HG02840 (cell line): Measurements from ENCODE around the gene TXLNG.
A peak's percentile ranks its signal among the peaks of the same experiment; 100 is the strongest.
"Not testable (repeated sequence)": the region's sequence is repeated elsewhere in the genome, so short reads cannot be mapped to it uniquely, and the experiment has no call there.

Experiments used
- ATAC-seq: cut with Tn5 transposase; IDR thresholded peaks from one replicate; pipeline ENCODE4 v1.9.1; 2021; ENCODE audit warnings: mild to moderate bottlenecking, moderate library complexity, moderate number of reproducible peaks; ENCODE audit not compliant: unreplicated experiment, low FRiP score

TXLNG gene

DNA sequence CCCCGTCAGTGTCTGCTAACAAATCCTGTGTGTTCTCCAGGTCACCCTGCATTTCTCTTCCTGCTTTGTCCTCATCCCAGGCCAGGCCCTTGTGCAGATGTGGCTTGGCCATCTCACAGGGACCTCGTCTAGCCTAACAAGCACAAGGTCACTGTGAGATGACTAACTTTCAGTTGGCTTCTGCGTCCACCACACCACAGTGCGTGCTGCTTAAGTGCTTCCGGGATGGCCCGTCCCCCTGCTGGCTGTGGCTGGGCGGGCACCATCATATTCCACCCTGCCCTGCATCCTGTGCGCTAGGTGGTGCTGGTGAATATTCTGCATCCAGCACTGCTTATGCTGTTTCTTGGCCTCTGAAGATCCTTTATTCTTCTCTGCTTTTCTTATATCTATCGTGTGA, 50.1 kb downstream of the TXLNG start:
- ATAC-seq, result no peak

DNA sequence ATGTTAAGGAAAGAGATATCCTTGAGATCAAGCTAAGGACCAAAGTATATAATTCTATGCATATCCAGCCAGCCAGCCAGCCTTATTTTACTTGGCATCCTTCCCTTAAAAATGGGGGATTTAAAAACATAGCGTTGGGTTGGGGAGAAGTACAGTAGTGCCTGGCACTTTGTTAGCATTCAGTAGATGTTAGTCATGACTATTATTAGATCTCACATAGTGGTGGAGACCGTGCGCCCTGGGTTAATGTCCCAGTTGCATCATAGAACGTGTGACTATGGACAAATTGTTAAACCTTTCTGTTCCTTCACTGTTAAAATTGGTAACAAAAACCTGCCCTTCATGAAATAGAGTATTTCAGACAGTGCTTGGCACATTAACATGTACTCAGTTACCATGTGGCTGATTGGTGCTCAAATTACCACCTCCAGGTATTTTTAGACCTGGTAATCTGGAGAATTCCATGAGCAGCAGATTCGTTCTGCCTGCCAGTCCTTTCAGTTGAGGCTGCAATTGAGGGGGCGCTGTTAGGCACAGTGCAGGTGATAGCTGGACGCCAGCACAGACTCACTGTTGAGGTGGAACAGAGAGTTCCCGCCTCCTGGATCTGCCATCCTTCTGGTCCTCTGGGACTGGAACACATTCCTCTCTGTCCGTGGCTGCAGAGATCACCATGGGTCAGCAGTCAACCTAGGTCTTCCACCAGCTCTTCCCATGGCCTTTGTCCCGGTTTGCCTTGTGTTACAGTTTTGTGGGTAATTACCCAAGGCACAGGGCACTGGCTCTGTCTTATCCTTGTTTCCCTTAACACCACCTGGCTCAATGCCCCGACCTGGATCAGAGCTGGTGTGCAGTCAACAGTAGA, 52.2 kb downstream of the TXLNG start:
- no peak for ATAC-seq

- ATAC-seq, result no peak
These were observed 53.1 kb downstream of the TXLNG start for GRCh38 chrX:16839219-16839851.

- ATAC-seq, result no peak
These were observed 53.7 kb downstream of the TXLNG start for GRCh38 chrX:16839852-16840460.

GRCh38 chrX:16842684-16843083, 56.4 kb downstream of the TXLNG start:
- no peak for ATAC-seq

- no peak for ATAC-seq
These were observed 57.1 kb downstream of the TXLNG start for GRCh38 chrX:16843208-16843909.

GRCh38 chrX:16845686-16846085, 59.4 kb downstream of the TXLNG start:
- ATAC-seq, result no peak

- ATAC-seq, result no peak
These were observed 62.3 kb downstream of the TXLNG start for GRCh38 chrX:16848541-16848940.

DNA sequence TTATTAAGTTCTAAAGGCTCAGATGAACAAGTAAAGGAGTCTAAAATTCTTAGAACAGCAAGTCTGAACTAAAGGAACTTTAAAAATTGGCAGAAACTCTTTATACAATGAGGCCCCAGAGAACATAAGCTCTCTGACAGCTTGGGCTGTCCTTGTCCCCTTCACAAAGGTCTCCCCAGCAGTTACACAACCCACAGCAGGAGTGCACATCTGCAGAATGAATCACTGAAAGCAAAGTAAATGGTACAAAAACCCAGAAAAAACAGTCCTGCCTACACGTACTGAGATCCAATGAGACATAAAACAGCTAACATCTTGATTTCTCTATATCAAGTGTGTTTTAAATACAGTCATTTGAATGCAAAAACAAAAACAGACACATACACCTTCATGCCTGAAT, 65.2 kb downstream of the TXLNG start:
- ATAC-seq, result no peak

- no peak for ATAC-seq
These were observed 65.6 kb downstream of the TXLNG start for GRCh38 chrX:16851827-16852226.

- ATAC-seq, result no peak
These were observed 66.4 kb downstream of the TXLNG start for GRCh38 chrX:16852617-16853179.

DNA sequence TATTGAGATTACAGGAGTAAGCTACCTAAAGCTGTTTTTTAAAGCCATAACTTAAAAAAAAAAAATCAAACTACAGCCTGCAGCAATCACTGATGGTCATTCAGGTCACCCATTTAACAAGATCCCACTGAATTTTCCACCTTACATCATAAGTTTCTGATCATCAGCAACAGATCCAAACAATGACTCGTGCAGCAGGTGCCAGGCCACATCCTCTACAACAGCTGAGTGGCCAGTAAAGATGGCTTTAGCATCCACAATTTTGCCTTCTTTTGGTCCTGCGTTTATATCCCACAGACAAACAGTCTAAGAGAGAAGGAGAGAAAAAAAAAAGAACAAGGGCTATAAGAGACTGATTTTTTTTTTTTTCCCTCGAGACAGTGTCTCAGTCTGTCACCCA, 67.3 kb downstream of the TXLNG start:
- ATAC-seq, result no peak

- no peak for ATAC-seq
These were observed 69.3 kb downstream of the TXLNG start for GRCh38 chrX:16855363-16856075.

DNA sequence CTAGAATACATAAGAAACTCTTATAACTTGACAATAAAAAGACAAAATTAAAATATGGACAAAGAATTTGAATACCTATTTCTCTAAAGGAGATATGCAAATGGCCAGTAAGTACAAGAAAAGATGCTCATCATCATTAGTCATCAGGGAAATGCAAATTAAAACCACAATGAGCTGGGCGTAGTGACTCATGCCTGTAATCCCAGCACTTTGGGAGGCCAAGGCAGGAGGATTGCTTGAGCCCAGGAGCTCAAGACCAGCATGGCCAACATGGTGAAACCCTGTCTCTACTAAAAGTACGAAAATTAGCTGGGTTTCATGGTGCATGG, 69.8 kb downstream of the TXLNG start:
- ATAC-seq, result not testable (repeated sequence)

DNA sequence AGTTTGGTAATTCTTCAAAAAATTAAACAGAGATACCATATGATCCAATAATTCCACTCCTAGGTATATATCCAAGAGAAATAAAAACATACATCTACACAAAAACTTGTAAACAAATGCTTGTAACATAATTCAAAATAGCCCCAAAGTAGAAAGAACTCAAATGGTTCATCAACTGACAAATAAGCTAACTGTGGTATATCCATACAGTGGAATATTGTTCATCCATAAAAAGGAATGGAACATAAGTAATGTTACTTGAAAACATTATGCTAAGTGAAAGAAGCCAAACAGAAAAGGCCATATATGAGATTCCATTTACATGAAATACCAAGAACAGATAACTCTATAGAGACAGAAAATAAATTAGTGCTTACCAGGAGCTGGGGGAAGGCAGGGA, 70.5 kb downstream of the TXLNG start:
- ATAC-seq, result no peak

DNA sequence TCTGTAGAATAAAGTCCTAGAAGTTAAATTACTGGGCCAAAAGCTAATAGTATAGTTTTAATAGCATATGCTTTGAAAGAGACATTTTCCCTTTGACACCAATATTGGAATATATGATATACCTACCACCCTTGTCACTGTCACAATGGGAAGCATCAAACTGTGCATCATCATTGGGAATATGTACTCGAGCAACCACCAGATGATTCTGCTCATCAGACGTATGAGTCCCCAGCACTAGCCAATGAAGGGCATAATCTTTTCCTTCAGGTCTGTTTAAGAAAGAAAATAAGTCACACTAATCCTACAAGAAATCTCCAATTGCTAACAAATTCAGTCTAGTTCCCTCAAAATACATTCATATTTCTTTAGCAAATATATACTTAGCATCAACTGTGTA, 76.6 kb downstream of the TXLNG start:
- no peak for ATAC-seq

DNA sequence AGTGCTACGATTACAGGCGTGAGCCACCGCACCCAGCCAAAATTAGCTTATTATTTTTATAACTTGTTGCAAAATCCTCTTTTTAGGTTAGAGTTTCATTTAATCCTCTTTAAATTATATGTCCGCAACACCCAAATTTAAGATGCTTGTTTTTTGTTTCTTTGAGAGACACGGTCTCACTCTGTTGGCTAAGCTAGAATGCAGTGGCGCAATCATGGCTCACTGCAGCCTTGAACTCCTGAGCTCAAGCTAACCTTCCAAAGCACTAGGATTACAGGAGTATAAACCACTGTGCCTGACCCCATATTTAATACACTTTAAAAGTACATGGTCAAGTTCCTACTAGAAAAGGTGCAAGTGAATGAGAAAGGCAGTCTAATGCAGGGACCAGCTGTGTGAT, 81.7 kb downstream of the TXLNG start:
- no peak for ATAC-seq

DNA sequence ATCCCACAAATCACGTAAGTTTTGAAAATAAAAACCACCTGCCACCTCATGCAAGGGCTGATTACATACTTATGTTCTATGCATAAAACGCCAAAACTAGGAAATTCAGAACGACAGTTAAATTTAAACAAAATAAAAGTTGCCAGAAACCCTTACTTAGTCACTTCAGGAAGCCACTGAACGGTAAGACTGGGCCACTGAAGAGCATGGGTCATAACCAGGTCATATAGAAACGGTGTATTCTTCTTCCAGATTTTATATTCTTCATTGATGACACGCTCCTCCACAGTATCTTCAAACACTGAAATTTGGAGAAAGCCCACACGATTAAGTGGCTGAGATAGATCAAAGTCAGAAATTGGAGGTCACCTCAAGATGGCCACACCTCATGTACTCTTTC, 82.7 kb downstream of the TXLNG start:
- ATAC-seq, result no peak

DNA sequence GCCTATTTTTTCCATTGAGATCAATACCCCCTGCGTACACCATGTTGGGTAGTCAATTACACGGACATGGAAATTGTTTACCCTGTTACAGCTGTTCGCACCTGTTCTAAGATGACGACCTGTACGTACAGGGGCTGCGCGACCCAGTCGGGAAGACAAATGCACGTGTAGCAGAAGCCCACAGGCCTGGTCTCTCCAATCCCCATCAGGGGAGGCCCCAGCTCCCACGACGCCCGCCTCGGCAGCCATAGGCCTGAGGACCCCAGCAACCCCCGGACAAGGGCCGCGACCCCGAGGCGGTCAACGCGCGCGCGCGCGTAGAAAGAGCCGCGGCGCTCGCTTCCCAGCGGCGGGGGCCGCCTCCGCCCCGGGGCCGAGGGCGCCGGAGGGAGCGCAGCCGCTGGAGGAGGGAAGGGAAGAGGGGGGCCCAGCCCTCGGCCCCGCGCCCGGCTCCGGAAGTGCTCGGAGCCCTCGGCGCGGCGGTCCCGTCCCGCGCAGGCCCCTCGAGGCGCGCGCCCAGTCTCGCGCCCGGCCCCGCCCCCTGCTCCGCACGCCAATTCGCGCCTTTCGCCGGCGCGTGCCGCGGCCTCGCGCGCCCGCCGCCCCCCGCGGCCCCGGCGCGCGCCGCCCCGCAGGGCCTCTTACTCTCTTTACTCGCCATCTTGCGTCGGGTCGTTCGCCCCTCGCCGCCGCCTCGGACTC, 83.3 kb downstream of the TXLNG start:
- ATAC-seq, result peak; percentile 39
